K562 (cell line): Measurements from ENCODE around the gene SV2C. TPM values are rescaled to one million over a fixed set of nuclear protein-coding genes. Genes with fewer than 3 reads are reported as not detected.

ENCODE experiments used
- ARID3A ChIP-seq: IDR thresholded peaks from 2 replicates; pipeline ENCODE4 v1.6.1; 2012; ENCODE audit warnings: low read depth, low read length, improper control_type of control experiment, borderline replicate concordance
- ATF2 ChIP-seq: sonication (generic); formaldehyde crosslinking; IDR thresholded peaks from 2 replicates; pipeline ENCODE4 v1.8.1; 2022; ENCODE audit warnings: missing genetic modification reagents
- BHLHE40 ChIP-seq: IDR thresholded peaks from 2 replicates; pipeline ENCODE4 v1.6.1; 2011; ENCODE audit warnings: low read length, improper control_type of control experiment
- CBFA2T2 ChIP-seq: fragments of 450-650 bp; conservative IDR thresholded peaks from 2 replicates; pipeline ENCODE4 v1.6.1; 2017; ENCODE audit warnings: mild to moderate bottlenecking
- E2F8 ChIP-seq: fragments of 450-650 bp; IDR thresholded peaks from 2 replicates; pipeline ENCODE4 v1.7.1; 2018; ENCODE audit warnings: mild to moderate bottlenecking, low read depth; ENCODE audit not compliant: partially characterized antibody
- EHMT2 ChIP-seq: fragments of 450-650 bp; IDR thresholded peaks from 2 replicates; pipeline ENCODE4 v1.6.1; 2018; ENCODE audit warnings: antibody characterized with exemption
- HLTF ChIP-seq: fragments of 450-650 bp; IDR thresholded peaks from 2 replicates; pipeline ENCODE4 v1.6.1; 2016
- MECOM ChIP-seq: fragments of 250-450 bp; sonication (Bioruptor Pico); IDR thresholded peaks from 2 replicates; pipeline ENCODE4 v1.8.0; 2022; ENCODE audit warnings: inconsistent platforms
- PHF21A ChIP-seq: fragments of 450-650 bp; IDR thresholded peaks from 2 replicates; pipeline ENCODE4 v1.6.1; 2017; ENCODE audit warnings: low read depth, borderline replicate concordance
- PTTG1 ChIP-seq: fragments of 450-650 bp; IDR thresholded peaks from 2 replicates; pipeline ENCODE4 v1.6.1; 2016; ENCODE audit warnings: low read depth, mild to moderate bottlenecking, missing genetic modification characterization, missing compliant biosample characterization
- RAD21 ChIP-seq, 2 experiments: fragments of 250-450 bp in 1 of 2; fragments of 450-650 bp in 1 of 2; sonication (Bioruptor Pico) in 1 of 2; formaldehyde crosslinking in 1 of 2; IDR thresholded peaks in 1 of 2; conservative IDR thresholded peaks in 1 of 2; 2 replicates each; pipeline versions ENCODE4 v1.4.0 to v1.8.0; 2020 to 2022; ENCODE audit warnings: mild to moderate bottlenecking in 2 of 2, moderate library complexity in 1 of 2
- STAT5A ChIP-seq: IDR thresholded peaks from 2 replicates; pipeline ENCODE4 v1.6.1; 2012; ENCODE audit warnings: low read length, inconsistent platforms, borderline replicate concordance
- VEZF1 ChIP-seq: fragments of 200-800 bp; sonication (Bioruptor generic); IDR thresholded peaks from 2 replicates; pipeline ENCODE4 v1.6.1; 2017; ENCODE audit warnings: missing genetic modification characterization, missing compliant biosample characterization
- ZBTB1 ChIP-seq: sonication (generic); formaldehyde crosslinking; IDR thresholded peaks from 2 replicates; pipeline ENCODE4 v1.8.1; 2023; ENCODE audit warnings: missing genetic modification reagents, low read depth, mild to moderate bottlenecking, borderline replicate concordance
- ZNF121 ChIP-seq: sonication (generic); formaldehyde crosslinking; conservative IDR thresholded peaks from 2 replicates; pipeline ENCODE4 v1.8.0; 2022; ENCODE audit warnings: missing genetic modification reagents
- ZNF75A ChIP-seq: fragments of 450-650 bp; formaldehyde crosslinking; IDR thresholded peaks from 2 replicates; pipeline ENCODE4 v1.4.0; 2020; ENCODE audit warnings: mild to moderate bottlenecking
- ZNF778 ChIP-seq: fragments of 450-650 bp; formaldehyde crosslinking; IDR thresholded peaks from 2 replicates; pipeline ENCODE4 v1.4.0; 2020; ENCODE audit warnings: mild to moderate bottlenecking, moderate library complexity
- polyA plus RNA-seq, 8 experiments: library from polyadenylated mRNA; depleted of rRNA in 4 of 8; stranded (reverse) in 5 of 8; unstranded in 3 of 8; fragments of >200 nt; fragmentation: Nextera tagmentation in 2 of 8; fragmentation: Illumina TruSeq in 1 of 8; extraction: Ambion mirVana in 2 of 8; extraction: Trizol in 1 of 8; gene quantifications; 2 replicates each; pipeline versions ENCODE4 v1.2.1 to v1.2.3, GENCODE V29; 2011 to 2014; ENCODE audit warnings: inconsistent platforms in 1 of 8, missing spikeins in 1 of 8
- total RNA-seq, 7 experiments: library from RNA; depleted of rRNA in 6 of 7; stranded (reverse); fragments of >200 nt in 6 of 7; fragmentation: Illumina TruSeq in 2 of 7; extraction: Trizol in 2 of 7; gene quantifications; 2 replicates each; pipeline versions ENCODE4 v1.2.1 to v1.2.3, GENCODE V29; 2011 to 2021; ENCODE audit warnings: low replicate concordance in 1 of 7
- TF ChIP-seq, protein P1 (sequence below): fragments of 250-450 bp; sonication (Bioruptor Pico); IDR thresholded peaks from 2 replicates; pipeline ENCODE4 v1.4.0; 2020; ENCODE audit warnings: borderline replicate concordance

SV2C gene
- total and polyA plus RNA-seq, 9 of the 15 experiments (the other 6 are each of a cell fraction or from before 2014, with no cell fraction given) = 0.05 TPM; not detected in 8

- TF ChIP-seq VEZF1 (CRISPR knock-in tag) (peak; percentile 35; the same call in 1 of the 2 replicates), CBFA2T2 (peak; percentile 89), ZBTB1 (no peak), ATF2 (no peak), E2F8 (no peak), ZNF121 (no peak), HLTF (peak; percentile 86; the same call in 1 of the 2 replicates), BHLHE40 (peak; percentile 13; the same call in 1 of the 2 replicates), PHF21A (peak; percentile 83; the same call in 1 of the 2 replicates), PTTG1 (tag) (no peak), MECOM (no peak), ARID3A (peak; percentile 88; the same call in 1 of the 2 replicates), RAD21 (CRISPR knock-in tag; conservative IDR thresholded peaks at IDR 0.05 in 1 of 2, IDR thresholded peaks at IDR 0.05 in 1 of 2) (peak in 1 of 2 experiments; percentile 34; a peak in 1 of 4 replicates), ZNF778 (no peak), STAT5A (peak; percentile 67; the same call in 1 of the 2 replicates), ZNF75A (no peak), EHMT2 (peak; percentile 92)
- TF ChIP-seq, protein P1, sequence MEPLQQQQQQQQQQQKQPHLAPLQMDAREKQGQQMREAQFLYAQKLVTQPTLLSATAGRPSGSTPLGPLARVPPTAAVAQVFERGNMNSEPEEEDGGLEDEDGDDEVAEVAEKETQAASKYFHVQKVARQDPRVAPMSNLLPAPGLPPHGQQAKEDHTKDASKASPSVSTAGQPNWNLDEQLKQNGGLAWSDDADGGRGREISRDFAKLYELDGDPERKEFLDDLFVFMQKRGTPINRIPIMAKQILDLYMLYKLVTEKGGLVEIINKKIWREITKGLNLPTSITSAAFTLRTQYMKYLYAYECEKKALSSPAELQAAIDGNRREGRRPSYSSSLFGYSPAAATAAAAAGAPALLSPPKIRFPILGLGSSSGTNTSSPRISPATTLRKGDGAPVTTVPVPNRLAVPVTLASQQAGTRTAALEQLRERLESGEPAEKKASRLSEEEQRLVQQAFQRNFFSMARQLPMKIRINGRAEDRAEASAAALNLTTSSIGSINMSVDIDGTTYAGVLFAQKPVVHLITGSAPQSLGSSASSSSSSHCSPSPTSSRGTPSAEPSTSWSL = no peak
These were observed 289.3 kb downstream of the SV2C start (continued) for GRCh38 chr5:76372323-76373054.
